HG03558 (cell line): ENCODE measurements around the gene CTNND2.

Experiments
- ATAC-seq: cut with Tn5 transposase; IDR thresholded peaks from one replicate; pipeline ENCODE4 v1.9.1; 2021; ENCODE audit warnings: moderate number of reproducible peaks; ENCODE audit not compliant: unreplicated experiment; ENCODE audit errors: extremely low read depth

CTNND2 gene

DNA sequence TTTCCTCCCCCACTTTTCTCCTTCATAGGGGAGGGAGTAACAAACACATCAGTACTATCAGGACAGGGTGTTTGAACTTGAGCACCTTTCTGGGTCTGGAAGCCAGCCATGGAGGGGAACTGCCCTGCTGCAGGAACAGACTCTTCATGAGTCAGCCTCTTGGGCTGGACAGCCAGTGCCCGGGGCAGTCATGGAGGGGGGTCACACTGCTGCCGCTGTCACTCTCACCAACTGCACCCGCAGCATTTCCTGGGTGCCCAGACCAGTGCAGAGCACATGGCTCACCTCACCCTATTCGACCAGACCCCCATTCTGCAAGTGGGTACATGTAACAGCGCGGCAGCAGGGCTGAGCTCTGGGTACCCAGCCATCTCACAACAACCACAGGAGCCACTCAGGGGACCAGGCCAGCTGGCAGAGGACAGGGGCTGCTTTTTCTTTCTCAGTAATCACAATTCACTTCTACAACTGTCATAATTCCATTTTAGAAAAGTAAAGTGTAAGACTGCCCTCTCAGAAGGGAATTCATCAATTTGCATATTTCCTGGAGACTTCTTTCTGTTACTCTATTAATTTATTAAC, 118.4 kb downstream of the CTNND2 start:
- ATAC-seq, result no peak

DNA sequence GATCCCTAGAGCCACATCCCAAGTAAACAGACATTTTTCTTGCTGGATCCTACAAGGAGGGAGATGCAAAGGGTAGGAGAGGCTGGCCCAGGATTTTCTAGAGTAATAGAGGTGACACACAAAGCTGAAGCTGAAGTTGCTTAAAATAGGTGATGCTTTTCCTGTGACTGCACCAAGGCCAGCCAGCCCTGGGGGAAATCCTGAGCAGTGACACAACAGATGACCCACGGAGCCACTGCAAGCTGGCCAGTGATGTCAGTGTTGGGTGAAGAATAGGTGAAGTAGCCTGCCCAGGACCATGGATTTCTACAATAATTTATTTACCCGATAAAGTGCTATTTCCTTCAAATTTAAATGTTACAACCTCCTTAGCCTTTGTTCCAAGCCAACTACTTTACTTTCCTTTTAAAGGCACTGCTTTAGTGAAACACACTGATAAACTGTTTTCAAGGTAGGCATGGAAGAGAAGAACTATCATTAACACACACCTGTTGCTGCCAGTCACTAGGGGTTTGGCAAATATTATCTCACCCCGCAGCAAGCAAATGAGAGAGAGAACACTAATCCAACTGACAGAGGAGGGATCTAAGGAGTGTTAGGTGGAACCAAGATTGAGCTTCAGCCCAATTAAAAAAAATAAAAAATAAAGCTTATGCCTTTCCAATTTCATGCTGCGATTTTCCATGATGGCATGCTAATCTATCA, 123.5 kb downstream of the CTNND2 start:
- ATAC-seq, result no peak

DNA sequence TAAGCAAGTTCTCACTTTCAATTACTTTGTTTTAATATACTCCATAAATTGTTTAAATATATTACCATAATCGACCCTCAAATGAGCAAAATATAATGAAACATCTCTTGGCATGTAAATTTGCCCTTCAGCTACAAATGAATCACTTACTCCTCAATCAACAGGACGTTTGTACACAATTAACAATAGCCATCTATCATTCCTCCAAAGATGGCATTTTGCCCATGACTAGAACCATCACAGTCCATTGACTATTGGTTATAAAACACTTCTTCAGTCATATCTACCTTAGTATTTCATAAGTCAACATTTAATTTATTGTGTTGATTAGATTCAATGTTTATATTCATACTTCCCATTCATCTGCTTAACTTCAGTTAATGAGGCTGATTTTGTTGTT, 127.2 kb downstream of the CTNND2 start:
- no peak for ATAC-seq

- ATAC-seq, result no peak
These were observed 133.9 kb downstream of the CTNND2 start for GRCh38 chr5:11770310-11770709.

DNA sequence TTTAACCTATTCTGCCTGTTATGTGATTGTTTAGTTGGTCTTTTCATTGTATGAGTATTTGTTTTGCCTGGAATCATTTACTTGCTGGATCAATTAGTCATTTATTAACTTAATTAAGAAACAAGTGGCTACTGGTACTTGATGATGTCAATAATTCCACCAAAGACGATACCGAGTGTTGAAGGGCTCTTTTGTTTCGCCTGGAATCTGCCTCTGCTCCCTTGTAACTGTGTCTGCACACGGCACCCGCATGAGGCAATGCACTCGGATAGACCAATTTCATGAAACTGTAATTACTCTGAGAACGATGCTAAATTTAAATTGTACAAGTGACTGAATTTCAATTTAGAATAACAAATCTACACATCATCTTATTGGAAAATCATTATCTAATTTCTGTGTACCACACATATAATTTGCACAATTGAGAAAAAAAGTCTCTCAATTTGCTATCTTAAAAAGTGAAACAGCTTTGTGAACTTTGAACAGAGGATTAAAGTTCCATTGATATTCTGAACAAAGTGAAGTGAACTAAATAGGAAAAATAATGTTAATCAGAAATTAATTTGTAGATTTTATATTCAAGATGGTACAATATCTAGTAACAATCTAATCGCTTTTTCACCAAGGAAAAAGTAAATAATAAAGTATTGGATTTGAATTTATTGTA, 143.2 kb downstream of the CTNND2 start:
- ATAC-seq, result no peak

DNA sequence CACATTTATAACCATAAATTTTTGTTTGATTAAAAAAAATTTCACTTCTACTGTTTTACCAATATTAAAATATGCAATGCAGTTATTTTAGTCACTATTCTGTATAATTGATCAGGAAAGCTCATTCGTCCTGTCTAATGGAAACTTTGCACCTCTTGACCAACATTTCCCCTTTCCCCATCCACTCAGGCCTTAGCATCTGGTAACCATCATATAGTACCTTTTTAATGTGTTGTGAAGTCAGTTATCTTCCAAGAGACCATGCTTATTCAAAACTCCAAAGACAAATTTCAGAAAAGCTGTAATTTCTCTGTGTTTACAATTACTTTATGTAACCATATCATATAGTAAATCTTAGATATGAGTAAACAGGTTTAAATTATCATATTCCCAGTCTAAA, 145.9 kb downstream of the CTNND2 start:
- no peak for ATAC-seq

GRCh38 chr5:11757661-11758060, 146.6 kb downstream of the CTNND2 start:
- no peak for ATAC-seq

DNA sequence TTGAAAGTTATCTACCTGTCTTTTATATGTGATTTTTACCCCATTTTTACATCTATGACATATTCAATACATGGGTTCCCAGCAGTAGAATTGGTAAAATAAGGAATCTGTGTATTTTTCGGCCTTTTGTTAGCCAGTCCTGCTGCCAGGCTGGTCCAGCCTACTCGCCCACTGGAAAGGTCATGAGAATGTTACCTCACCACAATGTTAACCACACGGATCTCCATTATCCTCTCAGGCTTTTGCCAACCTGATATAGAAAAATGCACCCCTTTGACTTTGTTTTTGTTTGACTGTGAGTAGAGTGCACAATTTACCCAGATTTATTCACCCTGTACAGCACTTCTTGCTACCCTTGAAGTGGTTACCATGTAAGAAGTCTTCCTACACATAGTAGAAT, 167.2 kb downstream of the CTNND2 start:
- no peak for ATAC-seq

- no peak for ATAC-seq
These were observed 169.9 kb downstream of the CTNND2 start for GRCh38 chr5:11734369-11734768.

GRCh38 chr5:11733840-11734192, 170.4 kb downstream of the CTNND2 start:
- ATAC-seq, result no peak

- no peak for ATAC-seq
These were observed 170.9 kb downstream of the CTNND2 start for GRCh38 chr5:11733185-11733839.

DNA sequence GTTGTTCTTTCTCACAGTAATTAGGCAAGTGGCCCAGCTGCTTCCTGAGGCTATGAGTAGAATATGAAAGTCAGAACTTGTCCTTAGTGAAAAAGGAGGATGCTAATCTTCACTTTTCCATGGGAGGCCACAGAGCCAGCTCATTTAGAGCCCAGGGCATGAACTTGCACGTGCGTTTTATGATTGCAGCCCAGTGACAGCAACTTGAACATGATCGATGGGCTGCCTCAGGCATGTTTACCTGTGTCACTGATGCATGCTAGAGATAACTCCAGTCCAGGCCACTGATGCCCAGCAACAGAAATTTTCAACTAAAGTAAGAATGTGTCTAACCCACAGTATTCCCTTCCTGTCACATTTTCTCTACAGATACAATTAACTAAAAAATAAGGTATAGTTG, 179.3 kb downstream of the CTNND2 start:
- ATAC-seq, result no peak

- ATAC-seq, result no peak
These were observed 184.3 kb downstream of the CTNND2 start for GRCh38 chr5:11719888-11720481.

- no peak for ATAC-seq
These were observed 188.6 kb downstream of the CTNND2 start for GRCh38 chr5:11715461-11716196.

DNA sequence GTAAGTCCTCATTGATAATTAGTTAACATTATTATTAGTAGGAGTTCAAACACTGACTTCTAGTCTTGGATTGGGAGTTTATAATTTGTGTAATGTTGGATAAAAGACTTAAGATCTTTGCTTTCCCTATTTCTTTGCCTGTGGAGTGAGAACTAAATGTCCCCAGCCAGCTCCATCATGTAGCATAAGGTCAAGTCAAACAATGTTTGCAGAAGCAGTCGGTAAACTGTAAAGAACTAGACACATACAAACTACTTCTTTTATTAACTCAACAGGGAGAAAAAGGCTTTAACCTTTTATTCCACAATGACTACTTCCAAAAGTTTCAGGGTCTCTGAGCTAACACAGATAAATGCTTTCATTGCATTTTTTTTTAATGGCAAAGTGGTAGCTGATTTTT, 192.3 kb downstream of the CTNND2 start:
- ATAC-seq, result no peak

- ATAC-seq, result no peak
These were observed 195.2 kb downstream of the CTNND2 start for GRCh38 chr5:11709021-11709420.

- ATAC-seq, result no peak
These were observed 199.3 kb downstream of the CTNND2 start for GRCh38 chr5:11704916-11705315.

- no peak for ATAC-seq
These were observed 203.9 kb downstream of the CTNND2 start for GRCh38 chr5:11700391-11700790.

- ATAC-seq, result no peak
These were observed 211.6 kb downstream of the CTNND2 start for GRCh38 chr5:11692636-11693035.

DNA sequence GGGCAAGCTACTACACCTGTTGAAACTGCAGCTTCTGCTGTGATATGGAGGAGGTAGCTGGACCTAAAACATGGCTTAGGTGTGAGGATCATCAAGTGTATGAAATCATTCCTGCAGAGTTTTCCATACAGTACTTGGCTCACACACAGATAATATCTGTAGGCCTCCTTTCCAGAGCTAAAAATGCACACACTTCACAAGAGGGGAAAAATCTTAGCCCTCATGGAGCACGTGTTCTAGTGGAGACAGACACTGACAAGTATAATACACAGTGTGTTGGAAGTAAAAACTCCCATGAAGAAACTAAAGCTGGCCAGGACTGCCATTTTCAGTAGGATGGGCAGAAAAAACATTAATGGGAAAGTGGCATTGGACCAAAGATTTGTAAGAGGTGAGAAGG, 216.7 kb downstream of the CTNND2 start:
- ATAC-seq, result no peak
